Measurements from ENCODE around the gene FIGN. TPM values are rescaled to one million over a fixed set of nuclear protein-coding genes. Genes with fewer than 3 reads are reported as not detected.

Gene FIGN
- total RNA-seq, 1 experiment from 2014 or later = 19.4 TPM

- Mint-ChIP-seq H3K36me3 (no peaks in the 10 kb centered on the region), H3K27ac (no peak overlapping the region), H3K27me3 (ENCODE audit: low read depth) (no peaks in the 10 kb centered on the region; the same call in 1 of the 2 replicates), H3K4me1 (peaks cover 14% of the 10 kb centered on the region), H3K9me3 (no peaks in the 10 kb centered on the region), H3K4me3 (no peak overlapping the region)
- POLR2A ChIA-PET = no interaction called here
- ATAC-seq (no peak), DNase-seq (ENCODE audit: low spot score) (no peak)
- TF ChIP-seq TEAD4 (CRISPR knock-in tag; IDR thresholded peaks at IDR 0.05) (no peak), CBFB (CRISPR knock-in tag; IDR thresholded peaks at IDR 0.05; ENCODE audit: low read depth) (no peak), E2F5 (CRISPR knock-in tag; IDR thresholded peaks at IDR 0.05) (no peak), E2F1 (CRISPR knock-in tag; IDR thresholded peaks at IDR 0.05) (no peak), PRRX2 (CRISPR knock-in tag; IDR thresholded peaks at IDR 0.05) (no peak), MXD4 (CRISPR knock-in tag; IDR thresholded peaks at IDR 0.05; ENCODE audit: borderline replicate concordance) (no peak), TP53 (CRISPR knock-in tag; IDR thresholded peaks at IDR 0.05) (no peak), TCF7 (CRISPR knock-in tag; IDR thresholded peaks at IDR 0.05; ENCODE audit: low read depth) (no peak), FOXP1 (CRISPR knock-in tag; IDR thresholded peaks at IDR 0.05; ENCODE audit: borderline replicate concordance) (no peak), JAZF1 (CRISPR knock-in tag; IDR thresholded peaks at IDR 0.05) (no peak)
- CTCF ChIA-PET = no interaction called here
These were observed 5.6 kb upstream of the FIGN start for GRCh38 chr2:163741435-163741834.

GRCh38 chr2:163737563-163737962 is 1.8 kb upstream of the FIGN start:
- H3K27ac Mint-ChIP-seq = no peak overlapping the region; the same call in 1 of the 2 replicates
- no peaks in the 10 kb centered on the region for H3K9me3 Mint-ChIP-seq
- H3K27me3 Mint-ChIP-seq (ENCODE audit: low read depth) = no peaks in the 10 kb centered on the region; the same call in 1 of the 2 replicates
- ATAC-seq (no peak), DNase-seq (ENCODE audit: low spot score) (no peak)
- ChIA-PET CTCF (interaction anchor here (1.3 kb wide), 1 partner anchor 141 kb away, joined by 6 read pairs; no protein-coding TSS in a partner anchor), POLR2A (interaction anchor here (0.6 kb wide), 1 partner anchor 554 kb away, joined by 4 read pairs; no protein-coding TSS in a partner anchor)
- H3K4me1 Mint-ChIP-seq = peaks cover 34% of the 10 kb centered on the region
- no peaks in the 10 kb centered on the region for H3K36me3 Mint-ChIP-seq
- TF ChIP-seq SOX15 (CRISPR knock-in tag; IDR thresholded peaks at IDR 0.05) (no peak), ZNF425 (CRISPR knock-in tag; conservative IDR thresholded peaks at IDR 0.05) (no peak), ESRRA (CRISPR knock-in tag; IDR thresholded peaks at IDR 0.05; ENCODE audit: borderline replicate concordance) (no peak), CREB1 (CRISPR knock-in tag; IDR thresholded peaks at IDR 0.05) (no peak), PREB (CRISPR knock-in tag; IDR thresholded peaks at IDR 0.05; ENCODE audit: borderline replicate concordance) (no peak), FOXK1 (CRISPR knock-in tag; IDR thresholded peaks at IDR 0.05) (no peak)
- H3K4me3 Mint-ChIP-seq = peak overlapping the region; percentile 86

- H3K9me3 Mint-ChIP-seq = no peaks in the 10 kb centered on the region
- CTCF ChIA-PET = interaction anchor here (1.3 kb wide), 1 partner anchor 142 kb away, joined by 6 read pairs; no protein-coding TSS in a partner anchor
- POLR2A ChIA-PET = interaction anchor here (0.6 kb wide), 1 partner anchor 554 kb away, joined by 4 read pairs; no protein-coding TSS in a partner anchor
- H3K4me1 Mint-ChIP-seq = peaks cover 37% of the 10 kb centered on the region
- H3K36me3 Mint-ChIP-seq = no peaks in the 10 kb centered on the region
- H3K27me3 Mint-ChIP-seq (ENCODE audit: low read depth) = no peaks in the 10 kb centered on the region; the same call in 1 of the 2 replicates
- no peak for TF ChIP-seq SP1 (CRISPR knock-in tag; conservative IDR thresholded peaks at IDR 0.05)
- DNase-seq (ENCODE audit: low spot score) = no peak
- H3K27ac Mint-ChIP-seq = peak overlapping the region; percentile 93
- peak; percentile 7 for ATAC-seq
- H3K4me3 Mint-ChIP-seq = peak overlapping the region; percentile 86
These were observed 1.3 kb upstream of the FIGN start for GRCh38 chr2:163737190-163737439.
